K562 (cell line): Measurements from ENCODE around the gene SLC35A4. TPM values are rescaled to one million over a fixed set of nuclear protein-coding genes. Genes with fewer than 3 reads are reported as not detected.

Experiments used
- ETV6 ChIP-seq, 3 experiments: fragments of 150-350 bp in 1 of 3; sonication (generic) in 1 of 3; formaldehyde crosslinking in 1 of 3; IDR thresholded peaks; 2 replicates each; pipeline versions ENCODE4 v1.6.1 to v1.8.0; 2014 to 2022; ENCODE audit warnings: borderline replicate concordance in 2 of 3, low read depth in 2 of 3, antibody characterized with exemption in 1 of 3, low read length in 1 of 3, mild to moderate bottlenecking in 1 of 3, missing genetic modification reagents in 1 of 3
- HDAC6 ChIP-seq: IDR thresholded peaks from 2 replicates; pipeline ENCODE4 v1.6.1; 2012; ENCODE audit warnings: low read depth, mild to moderate bottlenecking, control low read depth, inconsistent platforms, low read length, moderate library complexity
- LARP7 ChIP-seq: fragments of 450-650 bp; IDR thresholded peaks from 2 replicates; pipeline ENCODE4 v1.6.1; 2016
- LEF1 ChIP-seq: fragments of 450-650 bp; IDR thresholded peaks from 2 replicates; pipeline ENCODE4 v1.6.1; 2016; ENCODE audit warnings: mild to moderate bottlenecking
- MIER1 ChIP-seq: fragments of 450-650 bp; IDR thresholded peaks from 2 replicates; pipeline ENCODE4 v1.6.1; 2016; ENCODE audit warnings: antibody characterized with exemption, mild to moderate bottlenecking, low read depth
- RAD51 ChIP-seq: fragments of 450-650 bp; IDR thresholded peaks from 2 replicates; pipeline ENCODE4 v1.7.1; 2016; ENCODE audit warnings: low read depth, mild to moderate bottlenecking, borderline replicate concordance
- RBM22 ChIP-seq: fragments of 200-400 bp; formaldehyde crosslinking; IDR thresholded peaks from 2 replicates; pipeline ENCODE4 v1.6.1; 2018; ENCODE audit warnings: low read length, low read depth; ENCODE audit not compliant: poor library complexity, severe bottlenecking
- TAF7 ChIP-seq: fragments of 450-650 bp; IDR thresholded peaks from 2 replicates; pipeline ENCODE4 v1.6.1; 2016; ENCODE audit warnings: missing genetic modification characterization, missing compliant biosample characterization
- TAL1 ChIP-seq: fragments of 450-650 bp; IDR thresholded peaks from 2 replicates; pipeline ENCODE4 v1.6.1; 2016; ENCODE audit warnings: mild to moderate bottlenecking
- TRIM24 ChIP-seq, 2 experiments: fragments of 450-650 bp; IDR thresholded peaks; 2 replicates each; pipeline ENCODE4 v1.6.1; 2016
- TRIM28 ChIP-seq: fragments of 450-650 bp; IDR thresholded peaks from 2 replicates; pipeline ENCODE4 v1.6.1; 2017
- TSC22D4 ChIP-seq: fragments of 450-650 bp; IDR thresholded peaks from 2 replicates; pipeline ENCODE4 v1.6.1; 2016; ENCODE audit warnings: missing genetic modification characterization, missing biosample characterization, control low read depth
- U2AF2 ChIP-seq: fragments of 200-400 bp; formaldehyde crosslinking; optimal IDR thresholded peaks from 2 replicates; pipeline ENCODE3; 2017; ENCODE audit warnings: low read depth, mild to moderate bottlenecking, low read length
- YBX1 ChIP-seq: fragments of 450-650 bp; IDR thresholded peaks from 2 replicates; pipeline ENCODE4 v1.7.1; 2016; ENCODE audit warnings: mild to moderate bottlenecking
- ZNF140 ChIP-seq: fragments of 250-450 bp; sonication (Bioruptor Pico); IDR thresholded peaks from 2 replicates; pipeline ENCODE4 v1.8.0; 2021; ENCODE audit warnings: moderate library complexity, mild to moderate bottlenecking, inconsistent platforms
- ZNF24 ChIP-seq: fragments of 450-650 bp; IDR thresholded peaks from 2 replicates; pipeline ENCODE4 v1.6.1; 2016
- ZNF384 ChIP-seq: IDR thresholded peaks from 2 replicates; pipeline ENCODE4 v1.6.1; 2012; ENCODE audit warnings: low read depth, low read length, improper control_type of control experiment
- ZNF507 ChIP-seq: conservative IDR thresholded peaks from 2 replicates; pipeline ENCODE4 v1.6.1; 2017; ENCODE audit warnings: missing genetic modification characterization, missing compliant biosample characterization
- polyA plus RNA-seq, 8 experiments: library from polyadenylated mRNA; depleted of rRNA in 4 of 8; stranded (reverse) in 5 of 8; unstranded in 3 of 8; fragments of >200 nt; fragmentation: Nextera tagmentation in 2 of 8; fragmentation: Illumina TruSeq in 1 of 8; extraction: Ambion mirVana in 2 of 8; extraction: Trizol in 1 of 8; gene quantifications; 2 replicates each; pipeline versions ENCODE4 v1.2.1 to v1.2.3, GENCODE V29; 2011 to 2014; ENCODE audit warnings: inconsistent platforms in 1 of 8, missing spikeins in 1 of 8
- total RNA-seq, 7 experiments: library from RNA; depleted of rRNA in 6 of 7; stranded (reverse); fragments of >200 nt in 6 of 7; fragmentation: Illumina TruSeq in 2 of 7; extraction: Trizol in 2 of 7; gene quantifications; 2 replicates each; pipeline versions ENCODE4 v1.2.1 to v1.2.3, GENCODE V29; 2011 to 2021; ENCODE audit warnings: low replicate concordance in 1 of 7
- TF ChIP-seq, protein P1 (sequence below), 2 experiments: fragments of 450-650 bp; IDR thresholded peaks; 2 replicates each; pipeline ENCODE4 v1.6.1; 2016
- TF ChIP-seq, protein P2 (sequence below): fragments of 250-450 bp; sonication (Bioruptor Pico); IDR thresholded peaks from 2 replicates; pipeline ENCODE4 v1.6.1; 2021; ENCODE audit warnings: mild to moderate bottlenecking
- TF ChIP-seq, protein P3 (sequence below), 3 experiments: fragments of 200-800 bp in 1 of 3; sonication (Bioruptor generic) in 1 of 3; sonication (generic) in 1 of 3; formaldehyde crosslinking in 1 of 3; IDR thresholded peaks; 2 replicates each; pipeline versions ENCODE4 v1.6.1 to v1.8.0; 2016 to 2022; ENCODE audit warnings: mild to moderate bottlenecking in 2 of 3, missing compliant biosample characterization in 2 of 3, missing genetic modification characterization in 2 of 3, missing genetic modification reagents in 1 of 3
- TF ChIP-seq, protein P4 (sequence below), 2 experiments: fragments of 450-650 bp; IDR thresholded peaks; 2 replicates each; pipeline ENCODE4 v1.6.1; 2018; ENCODE audit warnings: mild to moderate bottlenecking in 2 of 2, low read depth in 1 of 2; ENCODE audit not compliant: partially characterized antibody in 2 of 2

SLC35A4 gene
- total and polyA plus RNA-seq, 9 of the 15 experiments (the other 6 are each of a cell fraction or from before 2014, with no cell fraction given): 21.8 to 171 (median 42.5) TPM

DNA sequence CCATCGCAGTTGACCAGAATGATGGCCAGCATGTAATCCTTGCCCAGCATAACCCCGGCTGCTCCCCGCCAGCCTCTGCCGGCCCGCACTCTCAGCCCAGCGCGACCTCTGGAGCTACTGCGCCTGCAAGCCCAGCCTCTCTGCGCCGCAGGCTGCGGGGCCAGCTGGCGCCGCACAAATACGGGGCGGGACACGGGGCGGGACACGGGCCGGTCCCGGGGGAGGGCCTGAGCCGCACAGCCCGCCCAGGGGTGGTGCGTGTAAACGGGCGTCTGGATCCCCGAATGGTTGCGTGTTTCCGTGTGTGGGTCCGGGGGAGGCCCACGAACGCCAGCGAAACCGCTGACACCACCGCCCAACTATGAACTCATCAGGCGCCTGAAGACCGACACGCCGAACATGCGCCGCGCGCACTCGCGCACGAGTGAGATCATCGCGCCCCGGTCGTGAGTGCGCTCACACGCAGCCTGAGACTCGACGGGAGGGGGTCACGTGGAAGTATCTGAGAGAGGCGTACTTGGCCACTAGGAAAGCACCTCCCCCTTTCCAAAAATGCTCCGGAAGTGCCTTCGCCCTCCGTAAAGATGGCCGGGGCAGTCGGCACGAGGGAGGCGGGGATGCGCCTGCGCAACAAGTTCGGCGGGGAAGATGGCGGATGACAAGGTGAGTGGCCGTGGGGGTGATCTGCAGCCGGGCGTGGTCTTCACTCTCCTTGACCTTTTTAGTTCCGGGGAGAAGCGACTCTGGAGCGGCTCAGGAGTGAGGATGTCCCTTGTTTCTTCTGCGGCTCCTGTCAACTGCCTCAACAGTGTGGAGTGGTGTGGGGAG is at the start of gene SLC35A4, which contains the start of gene APBB3 (continued):
- TF ChIP-seq TAL1: no peak
- peak; percentile 93 for TF ChIP-seq RAD51
- no peak; the same call in 1 of the 2 replicates for TF ChIP-seq MIER1
- TF ChIP-seq ZNF24: no peak
- TF ChIP-seq, protein P1, sequence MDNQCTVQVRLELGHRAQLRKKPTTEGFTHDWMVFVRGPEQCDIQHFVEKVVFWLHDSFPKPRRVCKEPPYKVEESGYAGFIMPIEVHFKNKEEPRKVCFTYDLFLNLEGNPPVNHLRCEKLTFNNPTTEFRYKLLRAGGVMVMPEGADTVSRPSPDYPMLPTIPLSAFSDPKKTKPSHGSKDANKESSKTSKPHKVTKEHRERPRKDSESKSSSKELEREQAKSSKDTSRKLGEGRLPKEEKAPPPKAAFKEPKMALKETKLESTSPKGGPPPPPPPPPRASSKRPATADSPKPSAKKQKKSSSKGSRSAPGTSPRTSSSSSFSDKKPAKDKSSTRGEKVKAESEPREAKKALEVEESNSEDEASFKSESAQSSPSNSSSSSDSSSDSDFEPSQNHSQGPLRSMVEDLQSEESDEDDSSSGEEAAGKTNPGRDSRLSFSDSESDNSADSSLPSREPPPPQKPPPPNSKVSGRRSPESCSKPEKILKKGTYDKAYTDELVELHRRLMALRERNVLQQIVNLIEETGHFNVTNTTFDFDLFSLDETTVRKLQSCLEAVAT (IDR thresholded peaks at IDR 0.05): peak; percentile 21 to 77; a peak in 2 of 4 replicates
- no peak for TF ChIP-seq ZNF140 (CRISPR knock-in tag)
- no peak for TF ChIP-seq ZNF507 (tag)
- no peak for TF ChIP-seq U2AF2
- TF ChIP-seq YBX1: no peak
- no peak for TF ChIP-seq ZNF384
- TF ChIP-seq, protein P2, sequence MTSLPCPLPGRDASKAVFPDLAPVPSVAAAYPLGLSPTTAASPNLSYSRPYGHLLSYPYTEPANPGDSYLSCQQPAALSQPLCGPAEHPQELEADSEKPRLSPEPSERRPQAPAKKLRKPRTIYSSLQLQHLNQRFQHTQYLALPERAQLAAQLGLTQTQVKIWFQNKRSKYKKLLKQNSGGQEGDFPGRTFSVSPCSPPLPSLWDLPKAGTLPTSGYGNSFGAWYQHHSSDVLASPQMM: no peak
- TF ChIP-seq TSC22D4: no peak
- TF ChIP-seq LARP7: no peak
- TF ChIP-seq, protein P3, sequence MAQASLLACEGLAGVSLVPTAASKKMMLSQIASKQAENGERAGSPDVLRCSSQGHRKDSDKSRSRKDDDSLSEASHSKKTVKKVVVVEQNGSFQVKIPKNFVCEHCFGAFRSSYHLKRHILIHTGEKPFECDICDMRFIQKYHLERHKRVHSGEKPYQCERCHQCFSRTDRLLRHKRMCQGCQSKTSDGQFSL (CRISPR knock-in tag; IDR thresholded peaks at IDR 0.05): peak; percentile 71; the same call in 1 of the 2 replicates
- TF ChIP-seq, protein P3 (tag; IDR thresholded peaks at IDR 0.05): no peak
- TF ChIP-seq TRIM28: no peak
- 0 out of 4 replicates have a peak, but pooled peaks of 1 of the 2 experiments have one; percentile 42 for TF ChIP-seq TRIM24 (IDR thresholded peaks at IDR 0.05)
- peak; percentile 62 for TF ChIP-seq RBM22
- peak in 1 of 2 experiments; percentile 46; a peak in 1 of 4 replicates for TF ChIP-seq ETV6 (IDR thresholded peaks at IDR 0.05; ENCODE audit: borderline replicate concordance in 1 of 2, low read depth in 2 of 2, low read length in 1 of 2)
- no peak for TF ChIP-seq ETV6 (CRISPR knock-in tag; IDR thresholded peaks at IDR 0.05; ENCODE audit: borderline replicate concordance)
- TF ChIP-seq HDAC6: no peak
- TF ChIP-seq, protein P4, sequence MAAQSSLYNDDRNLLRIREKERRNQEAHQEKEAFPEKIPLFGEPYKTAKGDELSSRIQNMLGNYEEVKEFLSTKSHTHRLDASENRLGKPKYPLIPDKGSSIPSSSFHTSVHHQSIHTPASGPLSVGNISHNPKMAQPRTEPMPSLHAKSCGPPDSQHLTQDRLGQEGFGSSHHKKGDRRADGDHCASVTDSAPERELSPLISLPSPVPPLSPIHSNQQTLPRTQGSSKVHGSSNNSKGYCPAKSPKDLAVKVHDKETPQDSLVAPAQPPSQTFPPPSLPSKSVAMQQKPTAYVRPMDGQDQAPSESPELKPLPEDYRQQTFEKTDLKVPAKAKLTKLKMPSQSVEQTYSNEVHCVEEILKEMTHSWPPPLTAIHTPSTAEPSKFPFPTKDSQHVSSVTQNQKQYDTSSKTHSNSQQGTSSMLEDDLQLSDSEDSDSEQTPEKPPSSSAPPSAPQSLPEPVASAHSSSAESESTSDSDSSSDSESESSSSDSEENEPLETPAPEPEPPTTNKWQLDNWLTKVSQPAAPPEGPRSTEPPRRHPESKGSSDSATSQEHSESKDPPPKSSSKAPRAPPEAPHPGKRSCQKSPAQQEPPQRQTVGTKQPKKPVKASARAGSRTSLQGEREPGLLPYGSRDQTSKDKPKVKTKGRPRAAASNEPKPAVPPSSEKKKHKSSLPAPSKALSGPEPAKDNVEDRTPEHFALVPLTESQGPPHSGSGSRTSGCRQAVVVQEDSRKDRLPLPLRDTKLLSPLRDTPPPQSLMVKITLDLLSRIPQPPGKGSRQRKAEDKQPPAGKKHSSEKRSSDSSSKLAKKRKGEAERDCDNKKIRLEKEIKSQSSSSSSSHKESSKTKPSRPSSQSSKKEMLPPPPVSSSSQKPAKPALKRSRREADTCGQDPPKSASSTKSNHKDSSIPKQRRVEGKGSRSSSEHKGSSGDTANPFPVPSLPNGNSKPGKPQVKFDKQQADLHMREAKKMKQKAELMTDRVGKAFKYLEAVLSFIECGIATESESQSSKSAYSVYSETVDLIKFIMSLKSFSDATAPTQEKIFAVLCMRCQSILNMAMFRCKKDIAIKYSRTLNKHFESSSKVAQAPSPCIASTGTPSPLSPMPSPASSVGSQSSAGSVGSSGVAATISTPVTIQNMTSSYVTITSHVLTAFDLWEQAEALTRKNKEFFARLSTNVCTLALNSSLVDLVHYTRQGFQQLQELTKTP (IDR thresholded peaks at IDR 0.05; ENCODE audit: low read depth in 1 of 2, partially characterized antibody in 2 of 2): peak in 1 of 2 experiments; percentile 61
- peak; percentile 75 for TF ChIP-seq LEF1
- TF ChIP-seq TAF7: peak; percentile 91
